ENCODE data around the gene CYP1A1. TPM values are rescaled to one million over a fixed set of nuclear protein-coding genes. Genes with fewer than 3 reads are reported as not detected.

CYP1A1 gene
- total and polyA plus RNA-seq, 2 of the 13 experiments (the other 11 are each of a cell fraction or from before 2014, with no cell fraction given): 7.9 to 8.0 TPM

GRCh38 chr15:74748322-74748946 lies 23.1 kb upstream of the CYP1A1 start, which contains the start of gene CYP1A2 (continued):
- no peak for TF ChIP-seq ZNF512 (CRISPR knock-in tag; IDR thresholded peaks at IDR 0.05)

GRCh38 chr15:74746389-74746788 lies 21.1 kb upstream of the CYP1A1 start:
- H3K27me3 ChIP-seq (ENCODE audit: control insufficient read depth in 1 of 2, insufficient read depth in 2 of 2, low read length in 2 of 2): no peaks in the 10 kb centered on the region; a peak in 1 of 5 replicates
- FAIRE-seq (no peak), DNase-seq (ENCODE audit: low spot score) (no peak), ATAC-seq (no peak)
- in situ Hi-C loops (cut with HindIII; ENCODE audit: extremely low pct_ligation_motif_present, low pct_unique_long_range_greater_than_20kb) (no loop called here), intact Hi-C loops (cut with micrococcal nuclease; ENCODE audit: unreplicated experiment) (no loop called here)
- POLR2A ChIA-PET: interaction anchor here (1.1 kb wide), 1 partner anchor 15 kb away, joined by 3 read pairs; no protein-coding TSS in a partner anchor
- peaks cover 16% of the 10 kb centered on the region for H3K4me1 ChIP-seq (ENCODE audit: insufficient read depth, low read length)
- H3K79me2 ChIP-seq (ENCODE audit: insufficient read depth, low read length): no peaks in the 10 kb centered on the region
- no peaks in the 10 kb centered on the region for H3K36me3 ChIP-seq (replicated peaks in 1 of 2; ENCODE audit: control insufficient read depth in 1 of 2, insufficient read depth in 2 of 2, low read length in 2 of 2)
- H2AFZ ChIP-seq (ENCODE audit: low read length): no peak overlapping the region
- no peaks in the 10 kb centered on the region for H4K20me1 ChIP-seq (ENCODE audit: insufficient read depth, low read length)
- 45% methylated on average over 4 of the region's 4 CpGs for WGBS (ENCODE audit: low lambda C conversion rate)
- CTCF ChIA-PET (ENCODE audit: low intra/inter-chr PET ratio, low total read pairs): no interaction called here
- no peak overlapping the region for H3K4me2 ChIP-seq (ENCODE audit: low read depth, low read length)
- H3K9ac ChIP-seq (ENCODE audit: insufficient read depth, low read depth, low read length): no peak overlapping the region
- H3K27ac ChIP-seq (ENCODE audit: extremely low read length, insufficient read depth, low read length): no peak overlapping the region
- TF ChIP-seq MAFF (IDR thresholded peaks at IDR 0.05; ENCODE audit: low read depth, low read length): peak; percentile 89
- TF ChIP-seq PHF20 (CRISPR knock-in tag; IDR thresholded peaks at IDR 0.05): no peak
- no peak for TF ChIP-seq SKIL (CRISPR knock-in tag; IDR thresholded peaks at IDR 0.05; ENCODE audit: borderline replicate concordance)
- no peak for TF ChIP-seq ZNF605 (CRISPR knock-in tag; IDR thresholded peaks at IDR 0.05)
- no peak for TF ChIP-seq ATF7 (IDR thresholded peaks at IDR 0.05)
- TF ChIP-seq ATF7 (CRISPR knock-in tag; IDR thresholded peaks at IDR 0.05): no peak
- peak; percentile 91 for TF ChIP-seq MAFK (conservative IDR thresholded peaks at IDR 0.05 in 1 of 2, IDR thresholded peaks at IDR 0.05 in 1 of 2; ENCODE audit: low read length in 2 of 2)
- H3K4me3 ChIP-seq (replicated peaks in 1 of 3; ENCODE audit: insufficient read depth in 1 of 3, low read depth in 2 of 3, low read length in 3 of 3): no peak overlapping the region
- peaks cover 5% of the 10 kb centered on the region for H3K9me3 ChIP-seq (ENCODE audit: low read length)
- no TSS peak for BruUV-seq (replicated peaks)
